GM23338 (cell line): ENCODE results near the gene CHMP5. TPM values are rescaled to one million over a fixed set of nuclear protein-coding genes. Genes with fewer than 3 reads are reported as not detected.
"Not testable (repeated sequence)": the region's sequence is repeated elsewhere in the genome, so short reads cannot be mapped to it uniquely, and the experiment has no call there.

Source experiments
- ATAC-seq: fragments of 200-7000 bp; cut with Tn5 transposase; 3 replicates; pipeline ENCODE4 v1.9.1; 2020
- DNase-seq: peaks from one replicate; pipeline ENCODE4 v3.0.0-alpha.2; 2015; ENCODE audit warnings: low spot score
- H2AFZ ChIP-seq: fragments of 200-600 bp; sonication (generic); 2 replicates; pipeline ENCODE4 v1.8.0; 2016; ENCODE audit warnings: antibody characterized with exemption, mild to moderate bottlenecking, moderate library complexity
- H3F3A ChIP-seq: fragments of 200-600 bp; sonication (generic); replicated peaks from 2 replicates; pipeline ENCODE4 v1.8.0; 2017; ENCODE audit warnings: antibody characterized with exemption, mixed run types, low read depth
- H3K27ac ChIP-seq: fragments of 200-600 bp; sonication (generic); 2 replicates; pipeline ENCODE4 v1.6.1; 2016; ENCODE audit warnings: low read depth
- H3K27me3 ChIP-seq: fragments of 200-600 bp; sonication (generic); 2 replicates; pipeline ENCODE4 v1.8.0; 2016; ENCODE audit warnings: mild to moderate bottlenecking, mixed run types, moderate library complexity; ENCODE audit not compliant: insufficient read depth
- H3K36me3 ChIP-seq: fragments of 200-600 bp; sonication (generic); 2 replicates; pipeline ENCODE4 v1.8.0; 2016; ENCODE audit warnings: mild to moderate bottlenecking; ENCODE audit not compliant: insufficient read depth
- H3K4me1 ChIP-seq: fragments of 200-600 bp; sonication (generic); 2 replicates; pipeline ENCODE4 v1.8.0; 2016; ENCODE audit warnings: mild to moderate bottlenecking, moderate library complexity; ENCODE audit not compliant: insufficient read depth
- H3K4me2 ChIP-seq: fragments of 200-600 bp; sonication (generic); 2 replicates; pipeline ENCODE4 v1.7.1; 2017; ENCODE audit warnings: mixed run types
- H3K4me3 ChIP-seq: fragments of 200-600 bp; sonication (generic); 2 replicates; pipeline ENCODE4 v1.6.1; 2016; ENCODE audit warnings: mixed run types
- H3K79me2 ChIP-seq: fragments of 200-600 bp; sonication (generic); replicated peaks from 2 replicates; pipeline ENCODE4 v1.8.0; 2017; ENCODE audit warnings: mild to moderate bottlenecking; ENCODE audit not compliant: insufficient read depth
- H3K9me2 ChIP-seq: fragments of 200-600 bp; sonication (generic); 2 replicates; pipeline ENCODE4 v1.8.0; 2017; ENCODE audit not compliant: insufficient read depth
- H4K20me1 ChIP-seq: fragments of 200-600 bp; sonication (generic); replicated peaks from 2 replicates; pipeline ENCODE4 v1.8.0; 2017; ENCODE audit warnings: mild to moderate bottlenecking; ENCODE audit not compliant: insufficient read depth
- H3K27ac Mint-ChIP-seq: 2 replicates; pipeline ENCODE4 v1.8.0; 2020; ENCODE audit warnings: inconsistent platforms, mild to moderate bottlenecking, moderate library complexity, mixed read lengths
- H3K27me3 Mint-ChIP-seq: 3 replicates; pipeline ENCODE4 v1.8.0; 2022; ENCODE audit warnings: low read depth, mild to moderate bottlenecking, moderate library complexity, mixed read lengths, inconsistent platforms; ENCODE audit not compliant: insufficient read depth, poor library complexity
- H3K36me3 Mint-ChIP-seq: 3 replicates; pipeline ENCODE4 v1.8.0; 2021; ENCODE audit warnings: low read depth, mild to moderate bottlenecking, inconsistent platforms, moderate library complexity, mixed read lengths
- H3K4me1 Mint-ChIP-seq: 3 replicates; pipeline ENCODE4 v1.8.0; 2020; ENCODE audit warnings: mild to moderate bottlenecking, inconsistent platforms, mixed read lengths
- H3K4me3 Mint-ChIP-seq: 3 replicates; pipeline ENCODE4 v1.8.0; 2021; ENCODE audit warnings: moderate library complexity, mild to moderate bottlenecking, inconsistent platforms, mixed read lengths
- H3K9me3 Mint-ChIP-seq: 3 replicates; pipeline ENCODE4 v1.8.0; 2020; ENCODE audit warnings: moderate library complexity, mild to moderate bottlenecking, inconsistent platforms, mixed read lengths
- CREB1 ChIP-seq: fragments of 250-450 bp; sonication (Bioruptor Pico); IDR thresholded peaks from 2 replicates; pipeline ENCODE4 v1.5.0; 2020; ENCODE audit warnings: low read depth, mild to moderate bottlenecking, moderate library complexity
- EZH2 ChIP-seq: fragments of 200-600 bp; sonication (generic); IDR thresholded peaks from one replicate; pipeline ENCODE4 v1.8.0; 2017; ENCODE audit warnings: antibody characterized with exemption, mild to moderate bottlenecking, low read depth; ENCODE audit not compliant: unreplicated experiment
- EZH2phosphoT487 ChIP-seq: fragments of 200-600 bp; sonication (generic); IDR thresholded peaks from one replicate; pipeline ENCODE4 v1.8.1; 2018; ENCODE audit warnings: antibody characterized with exemption; ENCODE audit not compliant: unreplicated experiment
- JUNB ChIP-seq: IDR thresholded peaks from one replicate; pipeline ENCODE4 v1.6.1; 2016; ENCODE audit warnings: antibody characterized with exemption; ENCODE audit not compliant: unreplicated experiment
- NANOG ChIP-seq: IDR thresholded peaks from 2 replicates; pipeline ENCODE4 v1.6.1; 2016; ENCODE audit warnings: antibody characterized with exemption, borderline replicate concordance
- POLR2AphosphoS5 ChIP-seq: IDR thresholded peaks from 2 replicates; pipeline ENCODE4 v1.6.1; 2016; ENCODE audit warnings: antibody characterized with exemption, low read depth
- STAT1 ChIP-seq: IDR thresholded peaks from one replicate; pipeline ENCODE4 v1.6.1; 2016; ENCODE audit warnings: antibody characterized with exemption; ENCODE audit not compliant: unreplicated experiment
- ZNF114 ChIP-seq: fragments of 250-450 bp; sonication (Bioruptor Pico); IDR thresholded peaks from 2 replicates; pipeline ENCODE4 v1.5.0; 2020; ENCODE audit warnings: mild to moderate bottlenecking, moderate library complexity
- ZNF331 ChIP-seq: fragments of 250-450 bp; sonication (Bioruptor Pico); IDR thresholded peaks from 2 replicates; pipeline ENCODE4 v1.5.0; 2020; ENCODE audit warnings: low read depth, mild to moderate bottlenecking, moderate library complexity
- polyA plus RNA-seq: library from polyadenylated mRNA; unstranded; fragments of >200 nt; fragmentation: Nextera tagmentation; extraction: Ambion mirVana; gene quantifications from 2 replicates; pipeline ENCODE4 v1.2.1, GENCODE V29; 2016
- total RNA-seq: library from RNA; depleted of rRNA; stranded (reverse); fragments of >200 nt; shearing (Covaris generic); gene quantifications from 2 replicates; pipeline ENCODE4 v1.2.3, GENCODE V29; 2014
- TF ChIP-seq, protein P1 (sequence below), 2 experiments: fragments of 200-600 bp in 1 of 2; sonication (generic) in 1 of 2; conservative IDR thresholded peaks; 2 replicates each; pipeline versions ENCODE4 v1.5.1 to v1.6.1; 2016 to 2017; ENCODE audit warnings: antibody characterized with exemption in 2 of 2, low read depth in 2 of 2, mild to moderate bottlenecking in 2 of 2, moderate library complexity in 1 of 2
- TF ChIP-seq, protein P2 (sequence below): IDR thresholded peaks from one replicate; pipeline ENCODE4 v1.6.1; 2018; ENCODE audit warnings: antibody characterized with exemption; ENCODE audit not compliant: unreplicated experiment
- TF ChIP-seq, protein P3 (sequence below): IDR thresholded peaks from 2 replicates; pipeline ENCODE4 v1.6.1; 2016; ENCODE audit warnings: antibody characterized with exemption

Gene CHMP5
- total and polyA plus RNA-seq, 2 experiments from 2014 or later, result 30.9 to 77.8 TPM

DNA sequence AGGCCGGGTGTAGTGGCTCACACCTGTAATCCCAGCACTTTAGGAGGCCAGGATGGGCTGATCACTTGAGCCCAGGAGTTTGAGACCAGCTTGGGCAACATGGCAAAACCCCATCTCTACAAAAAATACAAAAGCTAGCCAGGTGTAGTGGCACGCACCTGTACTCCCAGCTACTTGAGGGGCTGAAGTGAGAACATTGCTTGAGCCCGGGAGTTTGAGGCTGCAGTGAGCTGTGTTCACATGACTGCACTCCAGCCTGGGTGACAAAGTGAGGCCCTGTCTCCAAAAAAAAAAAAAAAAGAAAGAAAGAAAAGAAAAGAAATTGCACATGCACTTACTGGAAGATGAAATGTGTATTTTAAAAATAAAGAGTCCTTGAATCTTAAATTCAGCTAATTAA, 52.3 kb downstream of the CHMP5 start:
- H3K9me2 ChIP-seq, H3K27ac ChIP-seq, H3K9me3 Mint-ChIP-seq, H3K27ac Mint-ChIP-seq, H3K4me3 ChIP-seq, ATAC-seq, H3K4me1 Mint-ChIP-seq, H3K79me2 ChIP-seq, DNase-seq, H3K4me2 ChIP-seq, H3K27me3 ChIP-seq, H3K4me1 ChIP-seq, H3K4me3 Mint-ChIP-seq, H4K20me1 ChIP-seq, H3F3A ChIP-seq, H3K27me3 Mint-ChIP-seq, H2AFZ ChIP-seq: not testable (repeated sequence)
- peaks cover 65% of the 10 kb centered on the region for H3K36me3 Mint-ChIP-seq
- H3K36me3 ChIP-seq, result peaks cover 56% of the 10 kb centered on the region

DNA sequence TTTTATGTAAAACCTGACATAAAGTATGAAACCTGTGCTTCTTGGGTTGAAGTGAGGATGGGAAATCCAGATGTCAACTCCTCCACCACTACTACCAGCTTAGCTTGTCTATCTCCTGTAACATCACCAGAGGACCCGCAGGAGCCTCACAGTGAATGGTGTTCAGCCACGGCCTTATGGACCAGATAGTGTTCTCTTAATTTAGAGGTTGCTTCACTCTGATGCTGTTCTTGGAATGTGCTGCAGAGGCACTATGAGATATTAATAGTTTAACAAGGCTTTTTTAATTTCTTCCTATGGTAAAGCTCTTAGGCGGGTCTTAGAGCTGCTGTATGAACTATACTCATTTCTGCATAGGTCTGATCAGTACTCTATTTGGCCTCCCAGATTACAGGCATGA, 53.4 kb downstream of the CHMP5 start:
- H3K27me3 ChIP-seq, result no peaks in the 10 kb centered on the region
- no peaks in the 10 kb centered on the region for H3K27me3 Mint-ChIP-seq
- TF ChIP-seq STAT1, result no peak
- TF ChIP-seq EZH2phosphoT487, result no peak
- no peaks in the 10 kb centered on the region for H3K79me2 ChIP-seq
- ATAC-seq, result no peak
- no peaks in the 10 kb centered on the region for H4K20me1 ChIP-seq
- H3K4me1 ChIP-seq, result no peaks in the 10 kb centered on the region
- no peak overlapping the region for H3K27ac Mint-ChIP-seq
- H3K4me3 ChIP-seq, result no peak overlapping the region
- no peak overlapping the region for H3K27ac ChIP-seq
- peaks cover 55% of the 10 kb centered on the region for H3K36me3 ChIP-seq
- H3K4me2 ChIP-seq, result no peak overlapping the region
- no peak overlapping the region for H3K4me3 Mint-ChIP-seq
- DNase-seq, result no peak
- H3K9me3 Mint-ChIP-seq, result no peaks in the 10 kb centered on the region
- H3K9me2 ChIP-seq, result no peaks in the 10 kb centered on the region
- H3K4me1 Mint-ChIP-seq, result no peaks in the 10 kb centered on the region
- H3K36me3 Mint-ChIP-seq, result peaks cover 65% of the 10 kb centered on the region
- H2AFZ ChIP-seq, result no peak overlapping the region
- H3F3A ChIP-seq, result no peaks in the 10 kb centered on the region

DNA sequence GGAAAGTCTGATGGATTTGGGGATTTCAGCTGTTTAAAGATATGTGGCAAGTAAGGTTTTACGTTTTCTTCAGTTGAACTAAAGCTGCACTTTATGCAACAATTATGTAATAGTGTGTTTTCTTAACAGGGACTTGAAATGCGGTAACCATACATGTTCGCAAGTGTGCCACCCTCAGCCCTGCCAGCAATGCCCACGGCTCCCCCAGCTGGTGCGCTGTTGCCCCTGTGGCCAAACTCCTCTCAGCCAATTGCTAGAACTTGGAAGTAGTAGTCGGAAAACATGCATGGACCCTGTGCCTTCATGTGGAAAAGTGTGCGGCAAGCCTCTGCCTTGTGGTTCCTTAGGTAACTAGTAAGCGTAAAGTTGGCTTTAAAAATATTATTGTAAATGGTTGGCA, 53.9 kb downstream of the CHMP5 start:
- no peaks in the 10 kb centered on the region for H4K20me1 ChIP-seq
- H2AFZ ChIP-seq, result no peak overlapping the region
- no peaks in the 10 kb centered on the region for H3K9me2 ChIP-seq
- ATAC-seq (no peak), DNase-seq (no peak)
- H3F3A ChIP-seq, result no peaks in the 10 kb centered on the region
- H3K27ac ChIP-seq, result no peak overlapping the region
- Mint-ChIP-seq H3K4me3 (no peak overlapping the region), H3K9me3 (no peaks in the 10 kb centered on the region), H3K27ac (no peak overlapping the region), H3K4me1 (no peaks in the 10 kb centered on the region), H3K36me3 (peaks cover 65% of the 10 kb centered on the region), H3K27me3 (no peaks in the 10 kb centered on the region)
- no peaks in the 10 kb centered on the region for H3K27me3 ChIP-seq
- peaks cover 57% of the 10 kb centered on the region for H3K36me3 ChIP-seq
- H3K79me2 ChIP-seq, result no peaks in the 10 kb centered on the region
- H3K4me3 ChIP-seq, result no peak overlapping the region
- no peak overlapping the region for H3K4me2 ChIP-seq
- no peaks in the 10 kb centered on the region for H3K4me1 ChIP-seq
- TF ChIP-seq JUNB, result no peak
- TF ChIP-seq EZH2, result no peak
- TF ChIP-seq ZNF331 (CRISPR knock-in tag), result no peak
- TF ChIP-seq CREB1, result no peak
- TF ChIP-seq ZNF114, result no peak
- TF ChIP-seq, protein P1, sequence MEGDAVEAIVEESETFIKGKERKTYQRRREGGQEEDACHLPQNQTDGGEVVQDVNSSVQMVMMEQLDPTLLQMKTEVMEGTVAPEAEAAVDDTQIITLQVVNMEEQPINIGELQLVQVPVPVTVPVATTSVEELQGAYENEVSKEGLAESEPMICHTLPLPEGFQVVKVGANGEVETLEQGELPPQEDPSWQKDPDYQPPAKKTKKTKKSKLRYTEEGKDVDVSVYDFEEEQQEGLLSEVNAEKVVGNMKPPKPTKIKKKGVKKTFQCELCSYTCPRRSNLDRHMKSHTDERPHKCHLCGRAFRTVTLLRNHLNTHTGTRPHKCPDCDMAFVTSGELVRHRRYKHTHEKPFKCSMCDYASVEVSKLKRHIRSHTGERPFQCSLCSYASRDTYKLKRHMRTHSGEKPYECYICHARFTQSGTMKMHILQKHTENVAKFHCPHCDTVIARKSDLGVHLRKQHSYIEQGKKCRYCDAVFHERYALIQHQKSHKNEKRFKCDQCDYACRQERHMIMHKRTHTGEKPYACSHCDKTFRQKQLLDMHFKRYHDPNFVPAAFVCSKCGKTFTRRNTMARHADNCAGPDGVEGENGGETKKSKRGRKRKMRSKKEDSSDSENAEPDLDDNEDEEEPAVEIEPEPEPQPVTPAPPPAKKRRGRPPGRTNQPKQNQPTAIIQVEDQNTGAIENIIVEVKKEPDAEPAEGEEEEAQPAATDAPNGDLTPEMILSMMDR (conservative IDR thresholded peaks at IDR 0.05; ENCODE audit: low read depth in 2 of 2), result no peak
- TF ChIP-seq POLR2AphosphoS5, result no peak
- TF ChIP-seq, protein P2, sequence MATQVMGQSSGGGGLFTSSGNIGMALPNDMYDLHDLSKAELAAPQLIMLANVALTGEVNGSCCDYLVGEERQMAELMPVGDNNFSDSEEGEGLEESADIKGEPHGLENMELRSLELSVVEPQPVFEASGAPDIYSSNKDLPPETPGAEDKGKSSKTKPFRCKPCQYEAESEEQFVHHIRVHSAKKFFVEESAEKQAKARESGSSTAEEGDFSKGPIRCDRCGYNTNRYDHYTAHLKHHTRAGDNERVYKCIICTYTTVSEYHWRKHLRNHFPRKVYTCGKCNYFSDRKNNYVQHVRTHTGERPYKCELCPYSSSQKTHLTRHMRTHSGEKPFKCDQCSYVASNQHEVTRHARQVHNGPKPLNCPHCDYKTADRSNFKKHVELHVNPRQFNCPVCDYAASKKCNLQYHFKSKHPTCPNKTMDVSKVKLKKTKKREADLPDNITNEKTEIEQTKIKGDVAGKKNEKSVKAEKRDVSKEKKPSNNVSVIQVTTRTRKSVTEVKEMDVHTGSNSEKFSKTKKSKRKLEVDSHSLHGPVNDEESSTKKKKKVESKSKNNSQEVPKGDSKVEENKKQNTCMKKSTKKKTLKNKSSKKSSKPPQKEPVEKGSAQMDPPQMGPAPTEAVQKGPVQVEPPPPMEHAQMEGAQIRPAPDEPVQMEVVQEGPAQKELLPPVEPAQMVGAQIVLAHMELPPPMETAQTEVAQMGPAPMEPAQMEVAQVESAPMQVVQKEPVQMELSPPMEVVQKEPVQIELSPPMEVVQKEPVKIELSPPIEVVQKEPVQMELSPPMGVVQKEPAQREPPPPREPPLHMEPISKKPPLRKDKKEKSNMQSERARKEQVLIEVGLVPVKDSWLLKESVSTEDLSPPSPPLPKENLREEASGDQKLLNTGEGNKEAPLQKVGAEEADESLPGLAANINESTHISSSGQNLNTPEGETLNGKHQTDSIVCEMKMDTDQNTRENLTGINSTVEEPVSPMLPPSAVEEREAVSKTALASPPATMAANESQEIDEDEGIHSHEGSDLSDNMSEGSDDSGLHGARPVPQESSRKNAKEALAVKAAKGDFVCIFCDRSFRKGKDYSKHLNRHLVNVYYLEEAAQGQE, result no peak
- TF ChIP-seq NANOG, result no peak
- TF ChIP-seq, protein P3, sequence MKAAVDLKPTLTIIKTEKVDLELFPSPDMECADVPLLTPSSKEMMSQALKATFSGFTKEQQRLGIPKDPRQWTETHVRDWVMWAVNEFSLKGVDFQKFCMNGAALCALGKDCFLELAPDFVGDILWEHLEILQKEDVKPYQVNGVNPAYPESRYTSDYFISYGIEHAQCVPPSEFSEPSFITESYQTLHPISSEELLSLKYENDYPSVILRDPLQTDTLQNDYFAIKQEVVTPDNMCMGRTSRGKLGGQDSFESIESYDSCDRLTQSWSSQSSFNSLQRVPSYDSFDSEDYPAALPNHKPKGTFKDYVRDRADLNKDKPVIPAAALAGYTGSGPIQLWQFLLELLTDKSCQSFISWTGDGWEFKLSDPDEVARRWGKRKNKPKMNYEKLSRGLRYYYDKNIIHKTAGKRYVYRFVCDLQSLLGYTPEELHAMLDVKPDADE, result no peak
- TF ChIP-seq STAT1, result no peak
